GM04503 (cell line): ENCODE data around the gene TMEM266.

ENCODE experiments used
- DNase-seq: peaks from one replicate; pipeline ENCODE4 v3.0.0-alpha.2; 2012; ENCODE audit warnings: low read depth

TMEM266 gene

GRCh38 chr15:76162036-76162398 is 102.2 kb downstream of the TMEM266 start:
- no peak for DNase-seq

GRCh38 chr15:76162784-76163456 is 103.1 kb downstream of the TMEM266 start:
- DNase-seq, result no peak

DNA sequence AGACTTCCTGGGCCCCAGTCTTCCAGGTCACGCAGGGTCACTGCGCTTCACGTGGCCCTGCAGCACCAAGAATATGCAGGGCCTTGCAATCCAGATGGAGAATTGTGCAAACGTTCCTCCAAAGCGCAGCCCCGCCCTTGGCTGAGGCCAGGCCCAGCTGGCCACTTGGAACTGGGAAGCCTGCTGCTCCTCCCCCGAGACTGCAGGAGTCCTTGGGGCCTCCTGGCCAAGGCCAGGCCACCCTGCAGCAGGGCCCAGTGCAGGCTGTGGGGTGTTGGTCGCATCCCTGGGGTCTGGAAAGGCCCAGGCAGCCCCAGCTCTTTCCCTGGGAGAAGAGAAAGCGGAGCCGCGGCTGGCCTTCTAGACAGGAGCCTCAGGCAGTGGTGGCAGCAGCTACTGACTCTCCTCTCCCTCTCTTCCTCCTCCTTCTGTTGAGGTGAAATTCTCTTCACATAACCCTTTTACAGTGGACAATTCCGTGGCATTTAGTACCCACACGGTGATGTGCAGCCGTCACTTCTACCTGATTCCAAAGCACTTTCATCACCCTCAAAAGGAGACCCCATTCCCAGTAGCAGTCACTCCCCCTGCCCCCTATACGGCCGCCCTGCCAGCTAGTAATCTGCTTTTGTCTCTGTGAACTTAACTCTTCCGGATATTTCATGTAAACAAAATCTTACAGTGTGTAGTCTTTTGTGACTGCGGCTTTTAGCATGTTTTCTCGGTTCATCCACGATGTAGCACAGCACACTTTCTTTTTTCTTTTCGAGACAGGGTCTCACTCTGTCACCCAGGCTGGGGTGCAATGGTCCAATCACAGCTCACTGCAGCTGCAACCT is 103.9 kb downstream of the TMEM266 start:
- DNase-seq, result no peak

DNA sequence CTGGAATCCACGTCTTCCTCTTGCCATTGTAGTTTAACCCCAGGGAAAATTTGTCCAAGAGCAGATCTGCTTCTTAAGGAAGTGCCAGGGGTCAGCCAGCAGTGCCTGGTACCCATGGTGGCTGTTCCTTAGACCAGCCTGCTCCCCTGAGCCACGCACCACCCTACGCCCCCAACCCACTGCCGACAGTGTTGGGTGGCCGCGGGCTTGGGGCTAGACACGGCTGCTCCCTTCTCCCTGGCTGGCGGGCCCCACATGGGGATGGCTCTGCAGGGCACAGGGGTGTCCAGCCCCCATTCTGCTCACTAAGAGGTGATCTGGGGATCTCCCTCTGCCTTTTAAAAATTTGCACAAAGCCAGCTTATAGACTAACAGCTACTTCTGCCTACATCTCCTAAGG is 104.8 kb downstream of the TMEM266 start:
- no peak for DNase-seq

DNA sequence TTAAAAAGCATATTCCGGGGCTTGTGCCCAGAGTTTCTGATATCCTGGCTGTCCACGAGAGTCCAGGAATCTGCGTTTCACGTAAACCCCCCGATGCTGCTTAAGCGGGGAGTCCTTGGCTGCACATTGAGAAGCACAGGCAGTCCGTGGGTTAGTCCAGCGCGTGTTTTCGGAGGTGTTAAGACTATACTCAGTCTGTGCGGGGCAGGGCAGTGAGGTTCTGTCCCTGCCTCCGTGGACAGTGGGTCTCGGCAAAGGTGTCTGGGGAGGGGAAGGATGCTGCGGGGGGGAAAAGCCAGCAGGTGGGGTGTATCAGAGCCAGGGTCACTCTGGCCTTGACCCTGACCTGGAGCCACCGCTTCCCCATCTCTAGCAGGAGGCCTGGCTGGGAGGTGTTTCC is 106.2 kb downstream of the TMEM266 start:
- no peak for DNase-seq

- DNase-seq, result no peak
Observed at GRCh38 chr15:76168237-76168984, 108.6 kb downstream of the TMEM266 start.

DNA sequence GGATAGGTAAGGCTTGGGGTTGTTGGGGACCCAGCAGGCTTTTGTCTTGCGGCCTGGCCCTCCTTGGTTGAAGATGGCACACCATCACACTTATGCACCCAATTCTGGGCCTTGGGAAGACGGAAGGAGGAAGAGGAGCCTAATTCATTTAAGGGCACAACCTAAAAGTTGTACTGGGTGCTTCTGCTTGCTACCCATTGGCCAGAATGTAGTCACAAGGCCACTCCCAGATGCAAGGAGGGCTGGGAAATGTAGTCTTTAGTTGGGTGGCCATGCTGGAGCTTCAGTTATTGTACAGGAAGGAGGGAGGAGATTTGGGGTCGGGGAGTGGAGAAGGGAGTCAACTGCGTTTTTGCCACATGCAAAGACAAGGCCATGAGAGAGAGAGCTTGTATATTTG is 109.2 kb downstream of the TMEM266 start:
- DNase-seq, result no peak

GRCh38 chr15:76169911-76170800 is 110.4 kb downstream of the TMEM266 start:
- DNase-seq, result no peak

GRCh38 chr15:76172782-76173181 is 113.0 kb downstream of the TMEM266 start:
- no peak for DNase-seq

DNA sequence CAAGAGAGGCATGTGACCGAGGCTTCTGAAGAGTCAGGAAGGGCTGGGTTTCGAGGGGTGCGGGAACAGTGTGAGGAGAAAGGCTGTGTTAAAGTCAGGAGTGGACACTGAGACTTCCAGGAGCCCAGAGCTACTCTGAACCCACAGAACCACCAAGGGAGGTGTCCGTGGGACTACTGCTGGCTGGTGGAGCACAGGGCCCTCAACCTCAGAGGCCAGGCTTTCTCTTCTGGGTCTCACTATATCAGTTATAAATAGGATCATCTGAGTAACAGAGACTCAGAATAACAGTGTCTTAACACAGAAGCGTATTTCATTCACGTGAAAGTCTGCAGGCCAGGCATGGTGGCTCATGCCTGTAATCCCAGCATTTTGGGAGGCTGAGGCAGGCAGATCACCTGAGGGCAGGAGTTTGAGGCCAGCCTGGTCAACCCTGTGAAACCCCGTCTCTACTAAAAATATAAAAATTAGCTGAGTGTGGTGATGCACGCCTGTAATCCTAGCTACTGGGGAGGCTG is 113.6 kb downstream of the TMEM266 start:
- no peak for DNase-seq

DNA sequence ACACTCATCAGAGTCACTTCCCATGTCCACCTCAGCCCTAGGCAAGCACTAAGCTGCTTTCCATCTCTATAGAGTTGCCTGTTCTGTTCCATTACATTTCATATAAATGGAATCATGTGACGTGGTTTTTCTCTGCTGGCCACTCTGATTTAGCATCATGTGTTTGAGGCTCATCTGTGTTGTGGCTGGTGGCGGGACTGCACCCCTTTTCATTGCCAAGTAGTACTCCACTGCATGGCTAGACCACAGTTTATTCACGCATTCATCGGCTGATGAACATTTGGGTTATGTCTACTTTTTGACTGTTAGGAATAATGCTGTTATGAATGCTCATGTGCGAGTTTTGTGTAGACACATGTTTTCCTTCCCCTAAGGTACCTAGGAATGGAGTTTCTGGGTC is 114.9 kb downstream of the TMEM266 start:
- DNase-seq, result no peak

DNA sequence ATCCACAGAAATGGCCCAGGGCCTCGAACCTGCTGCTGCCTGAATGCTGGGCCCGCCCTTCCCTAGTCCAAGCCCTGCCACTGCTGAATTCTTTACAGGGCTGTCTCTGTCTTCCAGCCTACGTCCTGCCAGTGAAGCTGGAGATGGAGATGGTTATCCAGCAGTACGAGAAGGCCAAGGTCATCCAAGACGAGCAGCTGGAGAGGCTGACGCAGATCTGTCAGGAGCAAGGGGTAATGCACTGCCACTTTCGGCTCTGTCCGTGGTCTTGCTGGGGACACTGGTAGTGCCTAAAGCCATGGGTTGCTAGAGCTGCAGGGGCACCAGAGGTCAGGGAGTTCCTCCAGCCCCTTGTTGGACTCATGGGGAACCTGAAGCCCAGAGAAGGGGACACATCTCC is 115.7 kb downstream of the TMEM266 start:
- DNase-seq, result no peak

DNA sequence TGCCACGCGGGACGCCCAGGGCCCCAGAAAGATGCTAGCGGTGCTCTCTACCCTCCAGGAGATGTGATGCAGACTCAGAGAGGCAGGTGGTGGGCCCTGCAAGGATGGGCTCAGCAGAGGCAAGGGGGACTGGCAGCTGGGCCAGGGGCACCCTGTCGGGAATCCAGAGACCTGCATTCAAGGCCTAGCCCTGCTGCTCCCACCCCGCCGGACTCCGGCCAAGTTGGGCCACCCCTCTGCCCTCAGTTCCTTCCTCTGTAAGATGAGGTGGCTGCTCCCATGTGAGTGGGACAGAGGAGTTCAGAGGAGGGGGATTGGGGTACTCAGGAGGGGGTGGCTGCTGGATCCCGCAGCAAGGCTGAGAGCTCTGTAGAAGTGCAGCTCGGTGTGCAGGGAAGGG is 116.3 kb downstream of the TMEM266 start:
- DNase-seq, result no peak

DNA sequence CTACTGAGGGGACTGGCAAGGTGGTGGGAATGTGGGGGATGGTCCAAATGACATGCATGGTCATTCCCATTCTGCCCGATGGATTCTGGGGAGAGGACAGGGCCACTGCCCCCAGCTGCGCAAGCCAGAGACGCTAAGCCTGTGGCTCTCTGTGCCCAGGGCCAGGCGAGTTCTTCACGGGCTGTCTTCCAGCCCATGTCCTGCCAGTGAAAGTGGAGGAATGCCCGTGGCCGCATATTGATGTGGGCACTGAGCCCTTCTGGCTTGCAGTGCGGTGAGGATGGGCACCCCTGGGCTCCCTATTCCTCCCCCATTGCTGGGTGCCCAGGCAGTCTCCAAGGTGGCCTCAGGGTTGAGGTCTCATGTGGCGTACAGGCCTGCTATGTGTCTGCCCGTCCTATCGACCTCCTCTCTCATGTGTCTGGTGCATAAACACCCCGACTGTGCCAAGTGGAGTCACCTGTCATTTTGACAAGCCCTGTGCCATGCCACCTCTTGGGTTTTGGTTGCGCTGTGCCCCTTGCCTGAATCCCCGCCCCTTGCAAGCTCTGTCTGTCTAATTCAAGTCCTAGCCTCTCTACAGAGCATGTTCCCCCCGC is 116.8 kb downstream of the TMEM266 start:
- DNase-seq, result no peak

DNA sequence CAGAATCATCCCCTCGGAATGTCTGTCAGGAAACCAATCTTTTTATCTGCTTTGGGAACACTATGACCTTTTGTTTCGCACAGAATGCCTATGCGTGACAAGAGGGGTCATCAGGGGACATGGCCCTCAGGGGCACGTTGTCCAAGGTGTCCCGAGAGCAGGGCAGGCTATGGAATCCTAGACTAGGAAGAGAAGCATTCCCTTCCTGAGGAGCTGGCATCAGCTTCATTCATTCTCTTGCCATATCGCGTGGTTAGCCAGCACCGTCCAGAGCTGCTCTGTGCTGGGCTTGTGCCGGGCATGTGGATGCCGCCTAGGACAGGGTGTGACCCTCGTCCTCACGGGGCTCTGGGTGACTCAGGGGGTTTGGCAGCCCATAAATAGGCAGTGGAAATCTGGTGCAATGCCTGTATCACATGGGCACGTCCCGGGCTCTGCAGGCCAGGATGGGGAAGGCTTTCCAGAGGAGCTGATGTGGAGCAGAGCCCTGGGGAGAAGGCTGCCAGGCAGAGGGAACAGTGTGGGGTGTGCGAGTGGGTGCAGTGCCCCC is 117.8 kb downstream of the TMEM266 start:
- peak; percentile 81 for DNase-seq

DNA sequence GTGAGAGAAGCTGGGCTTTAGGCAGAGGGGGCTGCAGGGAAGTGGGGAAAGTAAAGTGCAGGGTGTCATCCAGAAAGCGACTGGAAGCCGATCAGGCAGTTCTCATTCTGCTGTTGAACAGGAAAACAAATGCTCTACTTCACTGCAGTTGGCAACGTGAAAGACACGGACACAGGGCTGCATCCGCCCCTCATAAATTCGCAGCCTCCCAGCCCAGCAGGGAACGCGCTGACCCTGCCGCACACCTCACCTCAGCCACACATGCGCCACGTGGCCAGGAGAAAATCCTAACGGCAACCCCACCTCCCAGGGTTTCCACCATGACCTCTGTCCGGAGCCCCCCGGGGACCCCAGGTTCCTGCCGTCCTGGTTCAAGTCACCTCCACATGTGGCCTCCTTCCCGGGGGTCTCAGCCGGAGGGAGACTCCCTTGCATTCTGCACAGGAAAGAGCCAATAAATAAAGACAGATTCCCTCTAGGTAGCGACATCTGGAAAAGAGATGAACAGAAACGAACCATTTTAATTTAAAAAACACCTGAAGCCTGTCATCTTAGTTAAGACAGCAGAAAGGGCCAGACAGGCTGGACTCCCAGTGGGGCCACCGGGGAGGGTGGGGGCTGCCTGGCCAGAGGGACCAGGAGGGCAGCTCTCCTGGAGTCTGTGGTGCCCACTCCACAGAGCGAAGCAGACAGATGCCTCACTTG is 118.7 kb downstream of the TMEM266 start:
- DNase-seq, result no peak

GRCh38 chr15:76179023-76179422 is 119.2 kb downstream of the TMEM266 start:
- no peak for DNase-seq

DNA sequence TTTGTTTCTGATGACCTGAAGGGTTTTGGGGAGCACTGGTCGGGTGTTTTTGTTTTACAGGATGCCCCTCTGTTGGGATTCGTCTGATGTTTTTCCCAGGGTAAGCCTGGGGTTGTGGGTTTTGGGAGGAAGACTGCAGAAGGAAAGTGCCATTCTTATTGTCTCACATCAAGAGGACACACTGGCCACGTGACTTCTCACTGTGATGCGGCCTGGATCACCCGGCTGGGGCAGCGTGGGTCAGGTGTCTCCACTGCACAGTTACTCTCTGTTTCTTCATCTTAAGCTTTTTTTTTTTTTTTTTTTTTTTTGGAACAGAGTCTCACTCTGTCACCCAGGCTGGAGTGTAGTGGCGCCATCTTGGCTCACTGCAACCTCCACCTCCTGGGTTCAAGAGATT is 120.5 kb downstream of the TMEM266 start:
- DNase-seq, result no peak

GRCh38 chr15:76181705-76182107 is 121.9 kb downstream of the TMEM266 start:
- DNase-seq, result no peak

GRCh38 chr15:76183930-76184649 is 124.3 kb downstream of the TMEM266 start:
- DNase-seq, result no peak
